ENCODE measurements around the gene ABCC11. TPM values are rescaled to one million over a fixed set of nuclear protein-coding genes. Genes with fewer than 3 reads are reported as not detected.

Gene ABCC11
- polyA plus RNA-seq (2012; ENCODE audit: insufficient read length, low read depth) = 0.20 TPM

DNA sequence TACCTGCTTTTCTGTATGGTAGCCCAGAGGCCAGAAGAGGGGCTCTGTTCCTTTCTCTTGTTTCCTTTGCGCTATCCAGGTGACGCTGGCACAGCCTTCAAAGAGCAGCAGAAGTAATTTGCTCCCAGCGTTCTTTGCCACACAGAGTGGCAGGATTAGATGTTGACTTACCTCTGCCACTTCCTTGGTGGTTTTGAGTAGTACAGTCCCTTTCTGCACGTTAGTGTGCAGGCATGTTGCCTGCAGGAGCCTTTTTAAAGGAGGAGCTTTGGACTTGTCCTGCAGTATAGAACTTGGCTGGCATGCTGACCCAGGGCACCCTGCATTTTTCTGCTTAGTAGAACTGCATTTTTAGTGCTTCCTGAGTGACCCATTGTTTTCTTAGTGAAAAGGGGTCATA is at the start of gene ABCC11:
Gene ABCC11, minus strand, starts transcription at position 229 of the 400 bp plus-strand sequence. CDS start 15,618 bp downstream, outside the sequence.
- TF ChIP-seq, protein P1, sequence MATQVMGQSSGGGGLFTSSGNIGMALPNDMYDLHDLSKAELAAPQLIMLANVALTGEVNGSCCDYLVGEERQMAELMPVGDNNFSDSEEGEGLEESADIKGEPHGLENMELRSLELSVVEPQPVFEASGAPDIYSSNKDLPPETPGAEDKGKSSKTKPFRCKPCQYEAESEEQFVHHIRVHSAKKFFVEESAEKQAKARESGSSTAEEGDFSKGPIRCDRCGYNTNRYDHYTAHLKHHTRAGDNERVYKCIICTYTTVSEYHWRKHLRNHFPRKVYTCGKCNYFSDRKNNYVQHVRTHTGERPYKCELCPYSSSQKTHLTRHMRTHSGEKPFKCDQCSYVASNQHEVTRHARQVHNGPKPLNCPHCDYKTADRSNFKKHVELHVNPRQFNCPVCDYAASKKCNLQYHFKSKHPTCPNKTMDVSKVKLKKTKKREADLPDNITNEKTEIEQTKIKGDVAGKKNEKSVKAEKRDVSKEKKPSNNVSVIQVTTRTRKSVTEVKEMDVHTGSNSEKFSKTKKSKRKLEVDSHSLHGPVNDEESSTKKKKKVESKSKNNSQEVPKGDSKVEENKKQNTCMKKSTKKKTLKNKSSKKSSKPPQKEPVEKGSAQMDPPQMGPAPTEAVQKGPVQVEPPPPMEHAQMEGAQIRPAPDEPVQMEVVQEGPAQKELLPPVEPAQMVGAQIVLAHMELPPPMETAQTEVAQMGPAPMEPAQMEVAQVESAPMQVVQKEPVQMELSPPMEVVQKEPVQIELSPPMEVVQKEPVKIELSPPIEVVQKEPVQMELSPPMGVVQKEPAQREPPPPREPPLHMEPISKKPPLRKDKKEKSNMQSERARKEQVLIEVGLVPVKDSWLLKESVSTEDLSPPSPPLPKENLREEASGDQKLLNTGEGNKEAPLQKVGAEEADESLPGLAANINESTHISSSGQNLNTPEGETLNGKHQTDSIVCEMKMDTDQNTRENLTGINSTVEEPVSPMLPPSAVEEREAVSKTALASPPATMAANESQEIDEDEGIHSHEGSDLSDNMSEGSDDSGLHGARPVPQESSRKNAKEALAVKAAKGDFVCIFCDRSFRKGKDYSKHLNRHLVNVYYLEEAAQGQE (IDR thresholded peaks at IDR 0.05; ENCODE audit: insufficient read depth in 1 of 2, low read depth in 2 of 2, low read length in 2 of 2) = no peak
- no peak for TF ChIP-seq SIN3A (IDR thresholded peaks at IDR 0.05; ENCODE audit: borderline replicate concordance, insufficient read depth, low read length)

DNA sequence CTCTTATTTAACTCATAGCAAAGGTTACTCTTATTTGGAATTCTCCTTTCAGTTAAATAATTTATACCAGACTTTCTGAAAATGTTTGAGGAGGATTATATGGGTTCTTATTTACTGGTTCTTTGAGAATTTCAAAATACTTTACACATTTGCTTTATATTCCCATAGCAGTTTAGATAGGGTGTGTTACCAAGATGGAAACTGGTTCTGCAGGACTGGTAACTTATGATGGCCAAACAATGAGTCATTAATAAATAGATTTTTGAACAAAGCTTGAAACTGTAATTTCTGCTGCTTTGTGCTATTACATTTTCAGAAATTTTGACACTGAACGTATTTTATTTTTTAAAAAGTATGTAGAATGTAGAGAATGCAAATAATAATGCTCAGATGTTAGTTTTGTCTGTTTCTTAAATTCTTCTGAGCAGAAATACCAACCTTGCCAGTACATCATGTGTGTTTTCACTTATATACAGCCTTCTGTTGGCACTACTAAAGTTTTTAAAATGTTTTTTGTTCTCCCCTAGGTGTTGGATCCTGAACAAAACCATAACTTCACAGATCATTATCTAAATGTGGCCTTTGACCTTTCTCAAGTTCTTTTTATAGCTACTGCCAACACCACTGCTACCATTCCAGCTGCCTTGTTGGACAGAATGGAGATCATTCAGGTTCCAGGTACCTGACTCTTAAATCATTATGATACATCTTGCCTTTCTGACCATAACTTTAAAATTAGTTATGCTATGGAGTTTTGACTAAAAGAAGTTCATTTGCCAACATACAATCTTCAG is 48.3 kb upstream of the ABCC11 start:
- TF ChIP-seq SIN3A (IDR thresholded peaks at IDR 0.05; ENCODE audit: borderline replicate concordance, insufficient read depth, low read length) (no peak), FOXP2 (optimal IDR thresholded peaks at IDR 0.05; ENCODE audit: borderline replicate concordance, extremely low read depth, extremely low read length, insufficient read depth) (no peak), TAF1 (IDR thresholded peaks at IDR 0.05; ENCODE audit: borderline replicate concordance, insufficient read depth, low read length) (no peak), POLR2AphosphoS5 (IDR thresholded peaks at IDR 0.05; ENCODE audit: low read depth, low read length) (no peak)
- TF ChIP-seq, protein P1 (IDR thresholded peaks at IDR 0.05; ENCODE audit: insufficient read depth in 1 of 2, low read depth in 2 of 2, low read length in 2 of 2) = no peak

DNA sequence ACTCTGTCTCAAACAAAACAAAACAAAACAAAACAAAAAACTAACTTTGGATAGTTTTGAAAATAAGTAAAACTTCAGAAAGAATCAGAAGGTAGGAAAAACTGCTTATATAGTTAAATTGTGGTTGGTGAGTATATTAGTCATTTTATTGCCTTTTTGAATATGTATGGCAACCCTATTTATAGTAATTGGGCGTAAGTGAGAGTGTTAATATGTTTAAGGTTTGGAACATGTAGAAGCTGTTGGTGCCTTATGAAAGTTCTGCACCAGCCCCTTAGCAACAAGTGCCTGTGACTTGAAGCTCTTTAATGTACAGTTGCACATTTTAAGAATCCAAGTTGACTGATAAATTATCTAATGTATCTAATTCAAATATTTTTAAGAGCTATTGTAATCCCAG is 47.4 kb upstream of the ABCC11 start:
- TF ChIP-seq POLR2AphosphoS5 (IDR thresholded peaks at IDR 0.05; ENCODE audit: low read depth, low read length) (no peak), SIN3A (IDR thresholded peaks at IDR 0.05; ENCODE audit: borderline replicate concordance, insufficient read depth, low read length) (no peak), TAF1 (IDR thresholded peaks at IDR 0.05; ENCODE audit: borderline replicate concordance, insufficient read depth, low read length) (no peak), FOXP2 (optimal IDR thresholded peaks at IDR 0.05; ENCODE audit: borderline replicate concordance, extremely low read depth, extremely low read length, insufficient read depth) (no peak)
- TF ChIP-seq, protein P1 (IDR thresholded peaks at IDR 0.05; ENCODE audit: insufficient read depth in 1 of 2, low read depth in 2 of 2, low read length in 2 of 2) = no peak

DNA sequence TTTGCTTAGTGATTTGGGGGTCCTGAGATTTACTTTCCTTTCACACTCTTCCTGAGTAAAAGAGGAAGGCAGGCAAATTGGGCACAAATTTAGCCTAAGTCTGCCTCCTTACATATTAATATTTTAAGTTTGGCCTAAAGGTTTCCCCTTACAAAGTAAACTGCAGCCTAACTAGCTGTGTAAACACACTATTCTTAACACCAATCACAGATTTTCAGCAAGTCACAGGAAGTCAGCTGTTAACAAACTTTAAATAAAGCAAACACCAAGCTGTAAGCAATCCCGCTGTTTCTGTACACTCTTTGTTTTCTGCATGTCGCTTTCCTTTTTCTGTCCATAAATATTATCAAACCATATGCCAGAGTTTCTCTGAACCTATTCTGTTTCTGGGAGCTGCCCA is 45.1 kb upstream of the ABCC11 start:
- no peak for TF ChIP-seq POLR2AphosphoS5 (IDR thresholded peaks at IDR 0.05; ENCODE audit: low read depth, low read length)
- TF ChIP-seq FOXP2 (optimal IDR thresholded peaks at IDR 0.05; ENCODE audit: borderline replicate concordance, extremely low read depth, extremely low read length, insufficient read depth) = no peak
- no peak for TF ChIP-seq TAF1 (IDR thresholded peaks at IDR 0.05; ENCODE audit: borderline replicate concordance, insufficient read depth, low read length)

GRCh38 chr16:48291754-48292153 is 44.4 kb upstream of the ABCC11 start:
- TF ChIP-seq SIN3A (IDR thresholded peaks at IDR 0.05; ENCODE audit: borderline replicate concordance, insufficient read depth, low read length) (no peak), TAF1 (IDR thresholded peaks at IDR 0.05; ENCODE audit: borderline replicate concordance, insufficient read depth, low read length) (no peak), FOXP2 (optimal IDR thresholded peaks at IDR 0.05; ENCODE audit: borderline replicate concordance, extremely low read depth, extremely low read length, insufficient read depth) (no peak), POLR2AphosphoS5 (IDR thresholded peaks at IDR 0.05; ENCODE audit: low read depth, low read length) (no peak)
- TF ChIP-seq, protein P1 (IDR thresholded peaks at IDR 0.05; ENCODE audit: insufficient read depth in 1 of 2, low read depth in 2 of 2, low read length in 2 of 2) = no peak

Data from PFSK-1 (cell line).